Stimulated activated naive CD8-positive, alpha-beta T cell treated with anti-CD3 and anti-CD28 coated beads, Interleukin-15, Interleukin-2, amounts not matched to agents 100 ng/mL and 50 ng/mL, for 24 hours (primary cell): Measurements from ENCODE around the gene DHTKD1.
A peak's percentile ranks its signal among the peaks of the same experiment; 100 is the strongest.
"Not testable (repeated sequence)": the region's sequence is repeated elsewhere in the genome, so short reads cannot be mapped to it uniquely, and the experiment has no call there.

Source experiments
- H3K27ac Mint-ChIP-seq: one replicate; pipeline ENCODE4 v1.8.0; 2021; ENCODE audit warnings: mild to moderate bottlenecking, mixed read lengths
- H3K27me3 Mint-ChIP-seq: one replicate; pipeline ENCODE4 v1.8.0; 2021; ENCODE audit warnings: mixed read lengths
- H3K36me3 Mint-ChIP-seq: one replicate; pipeline ENCODE4 v1.8.0; 2021; ENCODE audit warnings: low read depth, mixed read lengths
- H3K4me1 Mint-ChIP-seq: one replicate; pipeline ENCODE4 v1.8.0; 2021; ENCODE audit warnings: low read depth, mixed read lengths
- H3K4me3 Mint-ChIP-seq: one replicate; pipeline ENCODE4 v1.8.0; 2021; ENCODE audit warnings: mild to moderate bottlenecking, mixed read lengths
- H3K9me3 Mint-ChIP-seq: one replicate; pipeline ENCODE4 v1.8.0; 2021; ENCODE audit warnings: mixed read lengths

Gene DHTKD1

DNA sequence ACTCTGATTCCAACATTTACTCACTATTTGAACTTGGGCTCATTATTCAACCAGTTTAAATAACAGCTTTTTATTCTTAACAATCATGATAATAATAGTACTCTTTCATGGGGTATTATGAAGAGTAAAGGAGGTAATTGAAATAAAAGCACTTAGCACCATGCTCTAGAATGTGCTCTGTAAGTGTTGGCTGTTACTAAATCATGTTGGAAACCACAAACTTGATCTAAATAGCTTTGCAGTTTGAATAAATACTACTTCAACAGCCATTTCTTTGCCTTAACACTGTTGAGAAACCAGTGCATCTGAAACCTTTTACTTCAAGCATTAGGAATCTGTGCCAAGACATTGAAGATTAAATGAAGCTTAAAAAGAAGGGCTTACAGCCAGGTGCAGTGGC lies 18.2 kb upstream of the DHTKD1 start:
- H3K27ac Mint-ChIP-seq = no peak overlapping the region
- H3K4me3 Mint-ChIP-seq = no peak overlapping the region
- H3K9me3 Mint-ChIP-seq = no peaks in the 10 kb centered on the region
- no peaks in the 10 kb centered on the region for H3K27me3 Mint-ChIP-seq
- no peaks in the 10 kb centered on the region for H3K36me3 Mint-ChIP-seq
- peaks cover 7% of the 10 kb centered on the region for H3K4me1 Mint-ChIP-seq

DNA sequence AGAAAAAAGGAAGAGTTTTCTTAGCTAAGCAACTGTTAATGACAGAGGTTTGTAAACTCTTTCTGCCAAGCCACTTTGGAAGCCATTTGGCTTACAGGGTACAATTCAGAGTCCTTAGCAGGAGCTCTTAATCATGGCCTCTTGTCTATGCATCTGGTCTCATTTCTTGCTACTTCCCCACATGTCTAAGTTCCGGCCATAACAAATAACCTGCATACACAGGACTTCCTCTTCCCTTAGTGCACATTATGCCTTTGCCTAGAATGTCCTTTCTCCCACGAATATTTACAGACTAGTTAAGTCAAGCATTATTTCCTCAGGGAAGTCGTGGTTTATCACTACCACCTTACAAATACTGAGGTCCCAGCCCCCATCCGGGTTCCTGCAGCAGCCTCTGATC lies 17.5 kb upstream of the DHTKD1 start:
- Mint-ChIP-seq H3K27ac (no peak overlapping the region), H3K4me1 (peaks cover 7% of the 10 kb centered on the region), H3K9me3 (no peaks in the 10 kb centered on the region), H3K4me3 (no peak overlapping the region), H3K27me3 (no peaks in the 10 kb centered on the region), H3K36me3 (no peaks in the 10 kb centered on the region)

DNA sequence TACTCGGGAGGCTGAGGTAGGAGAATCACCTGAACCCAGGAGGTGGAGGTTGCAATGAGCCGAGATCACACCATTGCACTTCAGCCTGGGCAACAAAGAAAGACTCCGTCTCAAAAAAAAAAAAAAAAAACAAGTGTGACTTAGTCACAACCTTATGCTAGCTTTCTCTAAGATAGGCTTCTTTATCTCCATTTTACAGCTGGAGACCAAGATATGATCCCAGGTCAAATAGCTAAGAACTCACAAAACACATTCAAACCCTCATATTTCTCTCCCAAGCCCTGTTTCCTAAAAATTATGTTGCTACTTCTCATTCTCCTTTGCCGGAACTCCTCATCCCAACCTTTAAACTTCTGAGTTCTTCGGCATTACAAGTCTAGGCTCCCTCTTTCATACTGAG lies 13.0 kb upstream of the DHTKD1 start:
- H3K4me3 Mint-ChIP-seq = no peak overlapping the region
- no peak overlapping the region for H3K27ac Mint-ChIP-seq
- H3K27me3 Mint-ChIP-seq = no peaks in the 10 kb centered on the region
- peaks cover 7% of the 10 kb centered on the region for H3K4me1 Mint-ChIP-seq
- no peaks in the 10 kb centered on the region for H3K9me3 Mint-ChIP-seq
- H3K36me3 Mint-ChIP-seq = no peaks in the 10 kb centered on the region

- no peaks in the 10 kb centered on the region for H3K27me3 Mint-ChIP-seq
- H3K27ac Mint-ChIP-seq = no peak overlapping the region
- H3K36me3 Mint-ChIP-seq = no peaks in the 10 kb centered on the region
- no peak overlapping the region for H3K4me3 Mint-ChIP-seq
- H3K4me1 Mint-ChIP-seq = peaks cover 4% of the 10 kb centered on the region
- no peaks in the 10 kb centered on the region for H3K9me3 Mint-ChIP-seq
Measured at GRCh38 chr10:12056748-12057147, 12.0 kb upstream of the DHTKD1 start.

DNA sequence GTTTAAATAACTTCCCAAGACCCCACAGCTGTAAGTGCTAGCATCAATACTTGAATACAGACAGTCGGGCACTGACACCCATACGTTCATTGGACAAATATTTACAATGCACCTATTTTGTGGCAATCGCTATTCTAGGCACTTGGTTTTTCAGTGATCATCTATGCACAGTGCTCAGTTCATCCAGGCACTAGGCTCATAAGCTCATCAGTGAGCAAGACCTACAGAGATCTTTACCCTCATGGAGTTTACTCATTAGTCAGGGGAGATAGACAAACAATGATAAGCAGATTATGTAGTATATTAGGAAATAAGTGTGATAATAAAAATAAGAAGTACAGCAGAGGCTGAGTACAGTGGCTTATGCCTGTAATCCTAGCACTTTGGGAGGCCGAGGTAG lies 7.6 kb upstream of the DHTKD1 start:
- H3K9me3 Mint-ChIP-seq = no peaks in the 10 kb centered on the region
- no peaks in the 10 kb centered on the region for H3K4me1 Mint-ChIP-seq
- no peak overlapping the region for H3K27ac Mint-ChIP-seq
- H3K36me3 Mint-ChIP-seq = no peaks in the 10 kb centered on the region
- H3K4me3 Mint-ChIP-seq = no peak overlapping the region
- no peaks in the 10 kb centered on the region for H3K27me3 Mint-ChIP-seq

- Mint-ChIP-seq H3K27me3 (no peaks in the 10 kb centered on the region), H3K4me3 (no peak overlapping the region), H3K4me1 (peaks cover 3% of the 10 kb centered on the region), H3K27ac (no peak overlapping the region), H3K9me3 (no peaks in the 10 kb centered on the region), H3K36me3 (no peaks in the 10 kb centered on the region)
Measured at GRCh38 chr10:12062754-12063482, 5.8 kb upstream of the DHTKD1 start.

DNA sequence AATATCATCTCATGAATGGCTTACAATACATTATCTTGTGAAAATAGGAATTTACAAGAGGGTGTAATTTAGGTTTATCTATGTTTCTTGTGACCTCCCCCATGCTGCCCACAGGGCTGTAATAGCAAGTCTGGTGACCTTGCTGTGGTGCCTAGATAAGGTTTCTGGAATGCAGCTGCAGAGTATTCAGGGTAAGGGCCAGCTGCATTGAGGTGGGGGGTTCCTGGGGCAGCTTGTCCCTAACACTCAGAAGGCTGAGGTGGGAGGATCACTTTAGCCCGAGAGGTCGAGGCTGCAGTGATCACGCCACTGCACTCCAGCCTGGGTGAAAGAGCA lies 5.3 kb upstream of the DHTKD1 start:
- Mint-ChIP-seq H3K4me1 (peaks cover 6% of the 10 kb centered on the region), H3K36me3 (no peaks in the 10 kb centered on the region), H3K4me3 (no peak overlapping the region), H3K27ac (no peak overlapping the region), H3K9me3 (no peaks in the 10 kb centered on the region), H3K27me3 (no peaks in the 10 kb centered on the region)

DNA sequence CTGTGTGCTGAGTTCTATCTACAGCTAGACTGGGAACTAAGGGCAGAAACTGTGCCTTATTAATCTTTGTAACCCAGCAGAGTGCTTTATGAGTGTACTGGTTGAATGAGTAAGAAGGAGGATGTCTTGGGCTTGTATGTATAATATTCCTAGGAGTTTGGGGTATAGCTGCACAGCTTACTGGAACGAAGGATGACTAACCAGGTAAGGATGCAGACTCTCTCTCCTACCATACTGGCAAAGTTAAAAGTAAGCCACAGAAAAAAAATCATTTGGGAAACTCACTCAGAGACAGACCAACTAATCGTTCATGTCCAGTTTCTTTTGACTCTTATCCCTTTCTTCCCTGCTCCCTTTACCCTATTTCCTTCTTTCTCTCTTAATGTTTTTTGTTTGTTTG lies 1.4 kb upstream of the DHTKD1 start:
- Mint-ChIP-seq H3K4me3 (no peak overlapping the region), H3K9me3 (no peaks in the 10 kb centered on the region), H3K27ac (peak overlapping the region; percentile 18), H3K36me3 (no peaks in the 10 kb centered on the region), H3K27me3 (no peaks in the 10 kb centered on the region), H3K4me1 (peaks cover 23% of the 10 kb centered on the region)

DNA sequence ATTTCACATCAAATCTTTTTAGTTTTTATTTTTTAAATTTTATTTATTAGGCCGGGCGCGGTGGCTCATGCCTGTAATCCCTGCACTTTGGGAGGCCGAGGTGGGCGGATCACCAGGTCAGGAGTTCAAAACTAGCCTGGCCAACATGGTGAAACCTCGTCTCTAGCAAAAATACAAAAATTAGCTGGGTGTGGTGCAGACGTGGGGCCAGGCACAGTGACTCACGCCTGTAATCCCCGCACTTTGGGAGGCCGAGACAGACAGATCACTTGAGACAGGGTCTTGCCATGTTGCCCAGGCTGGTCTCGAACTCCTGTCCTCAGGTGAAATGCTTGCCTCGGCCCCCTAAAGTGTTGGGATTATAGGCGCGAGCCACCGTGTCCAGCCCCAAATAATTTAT lies 2.7 kb downstream of the DHTKD1 start:
- H3K9me3 Mint-ChIP-seq, H3K4me3 Mint-ChIP-seq, H3K27me3 Mint-ChIP-seq, H3K36me3 Mint-ChIP-seq, H3K27ac Mint-ChIP-seq: not testable (repeated sequence)
- H3K4me1 Mint-ChIP-seq = peaks cover 30% of the 10 kb centered on the region

DNA sequence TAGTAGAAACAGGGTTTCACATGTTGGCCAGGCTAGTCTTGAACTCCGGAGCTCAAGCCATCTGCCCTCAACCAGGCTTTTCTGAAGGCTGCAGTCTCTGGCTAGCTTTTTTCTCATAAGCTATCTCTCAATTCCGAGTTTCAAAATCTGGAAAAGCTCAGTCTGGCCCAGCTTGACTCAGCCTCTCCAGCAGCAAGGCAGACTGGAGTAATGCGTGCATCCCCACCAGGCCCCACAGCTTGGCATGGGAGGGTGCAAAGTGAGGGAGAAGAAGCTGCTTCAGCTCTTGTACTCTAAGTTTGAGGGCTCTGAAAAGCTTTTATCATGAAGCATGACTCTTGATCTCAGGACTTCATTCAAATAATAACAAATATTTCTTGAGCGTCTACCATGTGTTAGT lies 4.8 kb downstream of the DHTKD1 start:
- H3K27ac Mint-ChIP-seq = no peak overlapping the region
- peaks cover 10% of the 10 kb centered on the region for H3K36me3 Mint-ChIP-seq
- no peaks in the 10 kb centered on the region for H3K27me3 Mint-ChIP-seq
- H3K4me1 Mint-ChIP-seq = peaks cover 32% of the 10 kb centered on the region
- no peaks in the 10 kb centered on the region for H3K9me3 Mint-ChIP-seq
- H3K4me3 Mint-ChIP-seq = no peak overlapping the region

DNA sequence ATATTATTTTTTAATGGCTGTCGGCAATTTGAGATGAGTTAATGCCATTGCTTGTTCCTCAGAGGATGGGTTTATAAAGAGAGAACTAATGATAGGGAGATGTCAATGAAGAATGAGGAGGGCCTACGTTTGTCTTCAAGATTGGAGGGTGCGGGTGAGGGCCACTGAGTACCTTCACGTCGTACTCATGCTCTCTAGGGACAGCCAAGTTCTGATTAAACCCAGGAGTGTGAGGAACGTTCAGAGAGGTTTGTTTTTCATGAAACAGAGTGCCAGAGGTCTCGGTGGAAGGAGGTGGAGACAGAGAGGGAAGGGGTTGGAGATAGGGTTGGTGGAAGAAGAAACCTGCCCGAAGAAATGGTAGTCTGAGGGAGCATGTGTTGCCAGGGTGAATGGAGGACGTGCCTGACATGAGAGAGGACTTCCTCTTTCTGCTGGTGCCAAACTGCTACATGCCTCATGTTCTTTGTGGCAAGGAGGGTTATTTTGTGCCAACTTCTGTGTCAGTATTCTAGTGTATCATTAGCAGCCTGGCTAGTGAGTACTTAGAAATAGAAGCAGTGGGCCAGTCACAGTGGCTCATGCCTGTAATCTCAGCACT lies 8.9 kb downstream of the DHTKD1 start:
- H3K4me1 Mint-ChIP-seq = peaks cover 22% of the 10 kb centered on the region
- no peaks in the 10 kb centered on the region for H3K9me3 Mint-ChIP-seq
- no peak overlapping the region for H3K4me3 Mint-ChIP-seq
- peak overlapping the region; percentile 89 for H3K27ac Mint-ChIP-seq
- H3K36me3 Mint-ChIP-seq = peaks cover 10% of the 10 kb centered on the region
- no peaks in the 10 kb centered on the region for H3K27me3 Mint-ChIP-seq

- Mint-ChIP-seq H3K36me3 (peaks cover 13% of the 10 kb centered on the region), H3K9me3 (no peaks in the 10 kb centered on the region), H3K4me1 (peaks cover 15% of the 10 kb centered on the region), H3K27me3 (no peaks in the 10 kb centered on the region), H3K27ac (no peak overlapping the region), H3K4me3 (no peak overlapping the region)
Measured at GRCh38 chr10:12081470-12081869, 12.7 kb downstream of the DHTKD1 start.

DNA sequence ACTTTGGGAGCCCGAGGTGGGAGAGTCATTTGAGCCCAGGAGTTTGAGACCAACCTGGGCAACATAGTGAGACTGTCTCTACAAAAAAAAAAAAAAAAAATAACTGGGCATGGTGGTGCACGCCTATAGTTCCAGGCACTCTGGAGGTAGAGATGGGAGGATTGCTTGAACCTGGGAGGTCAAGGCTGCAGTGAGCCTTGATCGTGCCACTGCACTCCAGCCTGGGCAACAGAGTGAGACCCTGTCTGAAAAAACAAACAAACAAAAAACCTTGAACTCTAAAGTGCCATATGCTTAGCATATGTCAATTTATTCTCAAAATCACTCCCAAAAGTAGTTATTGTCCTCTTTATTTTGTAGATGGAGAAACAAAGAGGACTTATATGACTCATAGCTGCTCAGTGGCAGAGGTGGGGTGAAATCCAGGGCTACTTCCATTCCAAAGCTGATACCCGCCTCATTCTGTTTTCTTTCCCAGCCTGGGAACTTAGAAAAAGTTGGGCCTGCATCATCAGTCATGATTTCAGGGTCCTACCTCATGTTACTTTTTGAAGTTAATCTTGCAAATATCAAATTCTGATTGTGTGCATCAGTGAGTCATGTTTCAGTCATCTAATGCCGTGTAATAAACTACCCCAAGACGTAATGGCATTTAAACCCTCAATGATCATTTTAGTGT lies 13.3 kb downstream of the DHTKD1 start:
- H3K27ac Mint-ChIP-seq = no peak overlapping the region
- H3K9me3 Mint-ChIP-seq = no peaks in the 10 kb centered on the region
- peaks cover 15% of the 10 kb centered on the region for H3K4me1 Mint-ChIP-seq
- H3K4me3 Mint-ChIP-seq = no peak overlapping the region
- H3K27me3 Mint-ChIP-seq = no peaks in the 10 kb centered on the region
- peaks cover 17% of the 10 kb centered on the region for H3K36me3 Mint-ChIP-seq

DNA sequence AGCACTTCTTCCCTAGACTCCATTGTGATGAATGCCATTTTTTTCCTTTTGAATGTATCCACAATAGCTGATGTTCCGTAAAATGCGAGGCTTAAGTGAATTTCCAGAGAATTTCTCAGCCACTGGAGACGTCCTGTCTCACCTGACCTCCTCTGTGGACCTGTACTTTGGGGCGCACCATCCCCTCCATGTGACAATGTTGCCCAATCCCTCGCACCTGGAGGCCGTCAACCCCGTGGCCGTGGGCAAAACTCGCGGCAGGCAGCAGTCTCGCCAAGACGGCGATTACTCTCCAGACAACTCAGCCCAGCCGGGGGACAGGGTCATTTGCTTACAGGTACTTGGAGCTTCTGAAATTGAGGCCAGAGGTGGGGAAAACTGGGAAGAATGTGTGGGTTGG lies 20.2 kb downstream of the DHTKD1 start:
- Mint-ChIP-seq H3K4me1 (no peaks in the 10 kb centered on the region), H3K27ac (no peak overlapping the region), H3K9me3 (no peaks in the 10 kb centered on the region), H3K27me3 (no peaks in the 10 kb centered on the region), H3K4me3 (no peak overlapping the region), H3K36me3 (peaks cover 56% of the 10 kb centered on the region)

DNA sequence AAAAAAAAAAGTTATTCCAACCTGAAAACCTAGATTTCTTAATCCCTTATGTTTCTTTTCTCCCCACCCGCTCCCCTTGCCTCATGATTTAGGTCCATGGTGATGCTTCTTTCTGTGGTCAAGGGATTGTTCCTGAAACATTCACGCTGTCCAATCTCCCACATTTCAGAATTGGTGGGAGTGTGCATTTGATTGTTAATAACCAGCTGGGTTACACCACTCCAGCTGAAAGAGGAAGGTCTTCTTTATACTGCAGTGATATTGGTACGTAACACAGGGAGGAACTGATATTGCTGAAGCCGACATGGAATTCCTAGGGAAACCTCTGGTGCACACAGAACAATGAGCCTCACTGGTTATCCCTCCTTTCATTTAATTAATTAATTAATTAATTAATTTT lies 22.7 kb downstream of the DHTKD1 start:
- Mint-ChIP-seq H3K9me3 (no peaks in the 10 kb centered on the region), H3K4me3 (no peak overlapping the region), H3K4me1 (no peaks in the 10 kb centered on the region), H3K27me3 (no peaks in the 10 kb centered on the region), H3K36me3 (peaks cover 55% of the 10 kb centered on the region), H3K27ac (no peak overlapping the region)

DNA sequence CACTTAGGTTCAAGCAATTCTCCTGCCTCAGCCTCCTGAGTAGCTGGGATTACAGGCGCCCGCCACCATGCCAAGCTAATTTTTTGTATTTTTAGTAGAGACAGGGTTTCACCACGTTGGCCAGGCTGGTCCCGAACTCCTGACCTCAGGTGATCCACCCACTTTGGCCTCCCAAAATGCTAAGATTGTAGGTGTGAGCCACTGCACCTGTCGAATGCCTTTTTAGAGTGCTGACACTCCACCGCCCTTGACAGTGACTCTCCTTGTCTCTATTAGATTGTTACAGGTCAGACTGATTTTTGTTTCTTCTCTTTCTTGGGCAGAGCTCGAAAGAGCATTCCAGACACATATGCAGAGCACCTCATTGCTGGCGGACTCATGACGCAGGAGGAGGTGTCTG lies 28.6 kb downstream of the DHTKD1 start:
- not testable (repeated sequence) for H3K27me3 Mint-ChIP-seq, H3K4me1 Mint-ChIP-seq, H3K27ac Mint-ChIP-seq, H3K4me3 Mint-ChIP-seq, H3K9me3 Mint-ChIP-seq
- peaks cover 45% of the 10 kb centered on the region for H3K36me3 Mint-ChIP-seq
